ENCODE results near the gene MLPH.

GRCh38 chr2:237488295-237488694 lies 1.2 kb downstream of the MLPH start:
- no peak for TF ChIP-seq TARDBP (IDR thresholded peaks at IDR 0.05)
- no peak for TF ChIP-seq ELF4 (IDR thresholded peaks at IDR 0.05)
- TF ChIP-seq L3MBTL2 (conservative IDR thresholded peaks at IDR 0.05) = no peak
